Neural progenitor cell (in vitro differentiated cells): ENCODE measurements around the gene HINT3. TPM values are rescaled to one million over a fixed set of nuclear protein-coding genes. Genes with fewer than 3 reads are reported as not detected.
A peak's percentile ranks its signal among the peaks of the same experiment; 100 is the strongest.

Experiments
- DNase-seq: peaks from one replicate; pipeline ENCODE4 v3.0.0-alpha.2; 2016; ENCODE audit warnings: low spot score
- H2AFZ ChIP-seq: fragments of 200-600 bp; sonication (generic); replicated peaks from 2 replicates; pipeline ENCODE4 v1.6.1; 2016; ENCODE audit warnings: antibody characterized with exemption
- H3F3A ChIP-seq: fragments of 200-600 bp; sonication (generic); 2 replicates; pipeline ENCODE4 v1.6.1; 2016; ENCODE audit warnings: antibody characterized with exemption, low read depth
- H3K27ac ChIP-seq: fragments of 200-600 bp; sonication (generic); 2 replicates; pipeline ENCODE4 v1.5.1; 2016; ENCODE audit warnings: mild to moderate bottlenecking
- H3K27me3 ChIP-seq: fragments of 200-600 bp; sonication (generic); 2 replicates; pipeline ENCODE4 v1.6.1; 2016; ENCODE audit warnings: mild to moderate bottlenecking, moderate library complexity
- H3K36me3 ChIP-seq: fragments of 200-600 bp; sonication (generic); 2 replicates; pipeline ENCODE4 v1.5.1; 2016
- H3K4me1 ChIP-seq: fragments of 200-600 bp; sonication (generic); 2 replicates; pipeline ENCODE4 v1.6.1; 2016; ENCODE audit warnings: mixed run types
- H3K4me2 ChIP-seq: fragments of 200-600 bp; sonication (generic); 2 replicates; pipeline ENCODE4 v1.6.1; 2016
- H3K4me3 ChIP-seq: fragments of 200-600 bp; sonication (generic); 2 replicates; pipeline ENCODE4 v1.5.1; 2016
- H3K79me2 ChIP-seq: fragments of 200-600 bp; sonication (generic); 2 replicates; pipeline ENCODE4 v1.6.1; 2016; ENCODE audit warnings: low read depth
- H3K9ac ChIP-seq: fragments of 200-600 bp; sonication (generic); 2 replicates; pipeline ENCODE4 v1.6.1; 2016
- H3K9me3 ChIP-seq: fragments of 200-600 bp; sonication (generic); 2 replicates; pipeline ENCODE4 v1.5.1; 2016; ENCODE audit warnings: low read depth
- H4K20me1 ChIP-seq: fragments of 200-600 bp; sonication (generic); 2 replicates; pipeline ENCODE4 v1.6.1; 2016; ENCODE audit warnings: low read depth
- H3K27ac Mint-ChIP-seq: 3 replicates; pipeline ENCODE4 v1.8.0; 2021; ENCODE audit warnings: mixed read lengths
- H3K27me3 Mint-ChIP-seq: 2 replicates; pipeline ENCODE4 v1.8.0; 2022; ENCODE audit warnings: low read depth, mild to moderate bottlenecking, inconsistent platforms, moderate library complexity, mixed read lengths; ENCODE audit not compliant: insufficient read depth
- H3K36me3 Mint-ChIP-seq: 3 replicates; pipeline ENCODE4 v1.8.0; 2021; ENCODE audit warnings: mixed read lengths
- H3K4me1 Mint-ChIP-seq: 3 replicates; pipeline ENCODE4 v1.8.0; 2021; ENCODE audit warnings: mixed read lengths
- H3K4me3 Mint-ChIP-seq: 3 replicates; pipeline ENCODE4 v1.8.0; 2021; ENCODE audit warnings: mild to moderate bottlenecking, moderate library complexity, mixed read lengths
- H3K9me3 Mint-ChIP-seq: 3 replicates; pipeline ENCODE4 v1.8.0; 2020; ENCODE audit warnings: mixed read lengths
- EZH2 ChIP-seq: fragments of 200-600 bp; sonication (generic); IDR thresholded peaks from 2 replicates; pipeline ENCODE4 v1.6.1; 2017; ENCODE audit warnings: antibody characterized with exemption, mild to moderate bottlenecking, moderate library complexity
- EZH2phosphoT487 ChIP-seq: fragments of 200-600 bp; sonication (generic); IDR thresholded peaks from 2 replicates; pipeline ENCODE4 v1.6.1; 2017; ENCODE audit warnings: antibody characterized with exemption
- total RNA-seq: library from RNA; depleted of rRNA; stranded (reverse); fragments of >200 nt; gene quantifications from 2 replicates; pipeline ENCODE4 v1.2.3, GENCODE V29; 2015; ENCODE audit warnings: low replicate concordance
- TF ChIP-seq, protein P1 (sequence below): fragments of 200-600 bp; sonication (generic); IDR thresholded peaks from 2 replicates; pipeline ENCODE4 v1.5.1; 2017; ENCODE audit warnings: antibody characterized with exemption, mild to moderate bottlenecking

HINT3 gene
- total RNA-seq, 1 donor from 2014 or later = 29.6 TPM

DNA sequence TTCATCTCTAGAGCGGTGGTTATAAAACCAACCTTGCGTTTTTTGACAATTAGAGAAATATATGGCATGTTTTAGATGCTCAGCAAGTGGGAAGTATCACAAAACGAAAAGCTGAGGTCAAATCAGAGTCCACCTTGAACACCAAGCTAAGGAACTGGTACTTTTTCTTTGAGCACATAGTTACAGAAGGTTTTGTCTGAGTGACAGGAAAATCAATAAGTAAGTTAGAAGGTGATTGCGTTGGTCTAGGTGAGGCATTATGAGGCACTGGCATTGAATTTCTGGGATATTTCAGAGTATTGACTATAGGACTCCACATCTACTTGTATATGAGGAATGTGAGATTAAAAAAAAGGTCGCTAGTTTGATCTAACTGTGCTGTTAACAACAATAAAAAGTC is 597 bp upstream of the HINT3 start:
- no peaks in the 10 kb centered on the region for H3K27me3 Mint-ChIP-seq
- Histone ChIP-seq H3K4me2 (peak overlapping the region; percentile 84), H3K9me3 (no peaks in the 10 kb centered on the region), H3K27ac (no peak overlapping the region), H3K4me3 (peak overlapping the region; percentile 89), H4K20me1 (no peaks in the 10 kb centered on the region), H3K36me3 (no peaks in the 10 kb centered on the region), H3K9ac (no peak overlapping the region), H3K27me3 (peaks cover 4% of the 10 kb centered on the region), H3K4me1 (peaks cover 17% of the 10 kb centered on the region), H3K79me2 (peaks cover 15% of the 10 kb centered on the region), H3F3A (peaks cover 14% of the 10 kb centered on the region), H2AFZ (peak overlapping the region; percentile 44)
- peak overlapping the region; percentile 54 for H3K27ac Mint-ChIP-seq
- H3K4me1 Mint-ChIP-seq = peaks cover 4% of the 10 kb centered on the region
- no peak for TF ChIP-seq EZH2phosphoT487
- TF ChIP-seq, protein P1, sequence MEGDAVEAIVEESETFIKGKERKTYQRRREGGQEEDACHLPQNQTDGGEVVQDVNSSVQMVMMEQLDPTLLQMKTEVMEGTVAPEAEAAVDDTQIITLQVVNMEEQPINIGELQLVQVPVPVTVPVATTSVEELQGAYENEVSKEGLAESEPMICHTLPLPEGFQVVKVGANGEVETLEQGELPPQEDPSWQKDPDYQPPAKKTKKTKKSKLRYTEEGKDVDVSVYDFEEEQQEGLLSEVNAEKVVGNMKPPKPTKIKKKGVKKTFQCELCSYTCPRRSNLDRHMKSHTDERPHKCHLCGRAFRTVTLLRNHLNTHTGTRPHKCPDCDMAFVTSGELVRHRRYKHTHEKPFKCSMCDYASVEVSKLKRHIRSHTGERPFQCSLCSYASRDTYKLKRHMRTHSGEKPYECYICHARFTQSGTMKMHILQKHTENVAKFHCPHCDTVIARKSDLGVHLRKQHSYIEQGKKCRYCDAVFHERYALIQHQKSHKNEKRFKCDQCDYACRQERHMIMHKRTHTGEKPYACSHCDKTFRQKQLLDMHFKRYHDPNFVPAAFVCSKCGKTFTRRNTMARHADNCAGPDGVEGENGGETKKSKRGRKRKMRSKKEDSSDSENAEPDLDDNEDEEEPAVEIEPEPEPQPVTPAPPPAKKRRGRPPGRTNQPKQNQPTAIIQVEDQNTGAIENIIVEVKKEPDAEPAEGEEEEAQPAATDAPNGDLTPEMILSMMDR = no peak
- TF ChIP-seq EZH2 = no peak
- no peak overlapping the region for H3K4me3 Mint-ChIP-seq
- H3K36me3 Mint-ChIP-seq = no peaks in the 10 kb centered on the region
- no peak for DNase-seq
- no peaks in the 10 kb centered on the region for H3K9me3 Mint-ChIP-seq

- Histone ChIP-seq H3K9me3 (no peaks in the 10 kb centered on the region), H3K9ac (peak overlapping the region; percentile 75), H3K27ac (peak overlapping the region; percentile 65), H2AFZ (peak overlapping the region; percentile 97), H3K79me2 (peaks cover 16% of the 10 kb centered on the region), H3F3A (peaks cover 14% of the 10 kb centered on the region), H4K20me1 (no peaks in the 10 kb centered on the region), H3K4me3 (peak overlapping the region; percentile 89), H3K27me3 (peaks cover 4% of the 10 kb centered on the region), H3K4me2 (peak overlapping the region; percentile 84), H3K36me3 (no peaks in the 10 kb centered on the region), H3K4me1 (peaks cover 17% of the 10 kb centered on the region)
- peaks cover 4% of the 10 kb centered on the region for H3K4me1 Mint-ChIP-seq
- no peaks in the 10 kb centered on the region for H3K36me3 Mint-ChIP-seq
- H3K9me3 Mint-ChIP-seq = no peaks in the 10 kb centered on the region
- no peak overlapping the region for H3K4me3 Mint-ChIP-seq
- no peak overlapping the region for H3K27ac Mint-ChIP-seq
- DNase-seq = no peak
- no peaks in the 10 kb centered on the region for H3K27me3 Mint-ChIP-seq
- TF ChIP-seq, protein P1 = no peak
- TF ChIP-seq EZH2 (no peak), EZH2phosphoT487 (no peak)
These were observed 772 bp downstream of the HINT3 start for GRCh38 chr6:125957391-125957693.

GRCh38 chr6:125957845-125958244 is 1.3 kb downstream of the HINT3 start:
- no peaks in the 10 kb centered on the region for H3K36me3 Mint-ChIP-seq
- Histone ChIP-seq H3K9ac (no peak overlapping the region), H3K79me2 (peaks cover 19% of the 10 kb centered on the region), H3K27me3 (peaks cover 4% of the 10 kb centered on the region), H4K20me1 (no peaks in the 10 kb centered on the region), H3K9me3 (no peaks in the 10 kb centered on the region), H3K4me3 (peak overlapping the region; percentile 89), H3F3A (peaks cover 14% of the 10 kb centered on the region), H3K27ac (no peak overlapping the region), H3K4me1 (peaks cover 17% of the 10 kb centered on the region), H3K36me3 (no peaks in the 10 kb centered on the region), H3K4me2 (peak overlapping the region; percentile 84), H2AFZ (no peak overlapping the region)
- no peak for DNase-seq
- H3K9me3 Mint-ChIP-seq = no peaks in the 10 kb centered on the region
- peaks cover 4% of the 10 kb centered on the region for H3K4me1 Mint-ChIP-seq
- H3K4me3 Mint-ChIP-seq = no peak overlapping the region
- H3K27me3 Mint-ChIP-seq = no peaks in the 10 kb centered on the region
- no peak for TF ChIP-seq EZH2
- H3K27ac Mint-ChIP-seq = no peak overlapping the region

GRCh38 chr6:125959041-125959440 is 2.5 kb downstream of the HINT3 start:
- TF ChIP-seq, protein P1 = no peak
- TF ChIP-seq EZH2 (no peak), EZH2phosphoT487 (no peak)
- Mint-ChIP-seq H3K4me3 (no peak overlapping the region), H3K9me3 (no peaks in the 10 kb centered on the region), H3K36me3 (no peaks in the 10 kb centered on the region), H3K4me1 (peaks cover 4% of the 10 kb centered on the region), H3K27me3 (no peaks in the 10 kb centered on the region), H3K27ac (no peak overlapping the region)
- Histone ChIP-seq H3K9me3 (no peaks in the 10 kb centered on the region), H3K36me3 (no peaks in the 10 kb centered on the region), H3K4me1 (peaks cover 17% of the 10 kb centered on the region), H3K27ac (no peak overlapping the region), H3F3A (peaks cover 14% of the 10 kb centered on the region), H3K4me3 (no peak overlapping the region), H3K9ac (no peak overlapping the region), H3K27me3 (peaks cover 4% of the 10 kb centered on the region), H4K20me1 (no peaks in the 10 kb centered on the region), H3K4me2 (no peak overlapping the region), H2AFZ (no peak overlapping the region), H3K79me2 (peaks cover 25% of the 10 kb centered on the region)
- no peak for DNase-seq
